Panc1 (cell line): ENCODE data around the gene FAM83C.

Experiments
- POLR2AphosphoS5 ChIP-seq: IDR thresholded peaks from 2 replicates; pipeline ENCODE4 v1.6.1; 2012; ENCODE audit warnings: mild to moderate bottlenecking, low read depth, low read length, moderate library complexity
- SIN3A ChIP-seq: IDR thresholded peaks from 2 replicates; pipeline ENCODE4 v1.6.1; 2012; ENCODE audit warnings: low read depth, mild to moderate bottlenecking, low read length, moderate library complexity, borderline replicate concordance; ENCODE audit not compliant: insufficient read depth
- TF ChIP-seq, protein P1 (sequence below): fragments of 450-650 bp; IDR thresholded peaks from 2 replicates; pipeline ENCODE4 v1.5.1; 2017; ENCODE audit warnings: mild to moderate bottlenecking
- TF ChIP-seq, protein P2 (sequence below), 2 experiments: IDR thresholded peaks; 2 replicates each; pipeline ENCODE4 v1.6.1; 2011 to 2012; ENCODE audit warnings: low read depth in 2 of 2, control low read depth in 1 of 2, low read length in 1 of 2, mild to moderate bottlenecking in 1 of 2, moderate library complexity in 1 of 2; ENCODE audit not compliant: insufficient read depth in 1 of 2

DNA sequence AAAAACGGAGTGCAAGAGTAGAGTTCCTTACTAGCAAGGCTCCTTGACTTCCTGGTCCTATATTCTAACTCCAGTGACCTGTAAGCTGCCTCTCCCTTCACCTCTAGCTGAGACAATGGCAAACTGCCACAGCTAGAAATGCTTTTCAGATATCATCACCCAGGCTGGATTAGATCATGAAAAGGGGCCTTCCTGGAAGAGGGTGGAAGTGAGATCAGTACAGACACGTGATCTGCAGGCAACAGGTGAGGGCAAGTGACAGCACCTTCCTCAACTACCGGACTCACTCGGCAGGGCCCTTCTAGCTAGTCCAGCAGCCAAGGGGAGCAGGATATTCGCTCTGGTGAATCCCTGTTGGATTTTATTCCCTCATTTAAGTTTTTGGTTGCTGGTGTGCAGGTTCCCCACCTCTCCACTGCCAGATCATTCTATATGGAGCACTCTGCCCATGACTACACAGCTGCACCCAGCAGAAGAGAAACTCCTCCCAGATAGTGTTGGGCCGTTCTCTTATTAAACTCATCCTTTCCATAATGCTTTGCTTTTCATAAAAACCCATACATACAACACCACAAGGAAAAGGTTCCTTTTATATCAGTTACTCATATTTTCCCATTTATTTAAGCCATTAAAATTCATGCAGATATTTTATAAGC is 26.4 kb upstream of the FAM83C start:
- TF ChIP-seq, protein P1, sequence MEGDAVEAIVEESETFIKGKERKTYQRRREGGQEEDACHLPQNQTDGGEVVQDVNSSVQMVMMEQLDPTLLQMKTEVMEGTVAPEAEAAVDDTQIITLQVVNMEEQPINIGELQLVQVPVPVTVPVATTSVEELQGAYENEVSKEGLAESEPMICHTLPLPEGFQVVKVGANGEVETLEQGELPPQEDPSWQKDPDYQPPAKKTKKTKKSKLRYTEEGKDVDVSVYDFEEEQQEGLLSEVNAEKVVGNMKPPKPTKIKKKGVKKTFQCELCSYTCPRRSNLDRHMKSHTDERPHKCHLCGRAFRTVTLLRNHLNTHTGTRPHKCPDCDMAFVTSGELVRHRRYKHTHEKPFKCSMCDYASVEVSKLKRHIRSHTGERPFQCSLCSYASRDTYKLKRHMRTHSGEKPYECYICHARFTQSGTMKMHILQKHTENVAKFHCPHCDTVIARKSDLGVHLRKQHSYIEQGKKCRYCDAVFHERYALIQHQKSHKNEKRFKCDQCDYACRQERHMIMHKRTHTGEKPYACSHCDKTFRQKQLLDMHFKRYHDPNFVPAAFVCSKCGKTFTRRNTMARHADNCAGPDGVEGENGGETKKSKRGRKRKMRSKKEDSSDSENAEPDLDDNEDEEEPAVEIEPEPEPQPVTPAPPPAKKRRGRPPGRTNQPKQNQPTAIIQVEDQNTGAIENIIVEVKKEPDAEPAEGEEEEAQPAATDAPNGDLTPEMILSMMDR, result no peak
- TF ChIP-seq, protein P2, sequence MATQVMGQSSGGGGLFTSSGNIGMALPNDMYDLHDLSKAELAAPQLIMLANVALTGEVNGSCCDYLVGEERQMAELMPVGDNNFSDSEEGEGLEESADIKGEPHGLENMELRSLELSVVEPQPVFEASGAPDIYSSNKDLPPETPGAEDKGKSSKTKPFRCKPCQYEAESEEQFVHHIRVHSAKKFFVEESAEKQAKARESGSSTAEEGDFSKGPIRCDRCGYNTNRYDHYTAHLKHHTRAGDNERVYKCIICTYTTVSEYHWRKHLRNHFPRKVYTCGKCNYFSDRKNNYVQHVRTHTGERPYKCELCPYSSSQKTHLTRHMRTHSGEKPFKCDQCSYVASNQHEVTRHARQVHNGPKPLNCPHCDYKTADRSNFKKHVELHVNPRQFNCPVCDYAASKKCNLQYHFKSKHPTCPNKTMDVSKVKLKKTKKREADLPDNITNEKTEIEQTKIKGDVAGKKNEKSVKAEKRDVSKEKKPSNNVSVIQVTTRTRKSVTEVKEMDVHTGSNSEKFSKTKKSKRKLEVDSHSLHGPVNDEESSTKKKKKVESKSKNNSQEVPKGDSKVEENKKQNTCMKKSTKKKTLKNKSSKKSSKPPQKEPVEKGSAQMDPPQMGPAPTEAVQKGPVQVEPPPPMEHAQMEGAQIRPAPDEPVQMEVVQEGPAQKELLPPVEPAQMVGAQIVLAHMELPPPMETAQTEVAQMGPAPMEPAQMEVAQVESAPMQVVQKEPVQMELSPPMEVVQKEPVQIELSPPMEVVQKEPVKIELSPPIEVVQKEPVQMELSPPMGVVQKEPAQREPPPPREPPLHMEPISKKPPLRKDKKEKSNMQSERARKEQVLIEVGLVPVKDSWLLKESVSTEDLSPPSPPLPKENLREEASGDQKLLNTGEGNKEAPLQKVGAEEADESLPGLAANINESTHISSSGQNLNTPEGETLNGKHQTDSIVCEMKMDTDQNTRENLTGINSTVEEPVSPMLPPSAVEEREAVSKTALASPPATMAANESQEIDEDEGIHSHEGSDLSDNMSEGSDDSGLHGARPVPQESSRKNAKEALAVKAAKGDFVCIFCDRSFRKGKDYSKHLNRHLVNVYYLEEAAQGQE (IDR thresholded peaks at IDR 0.05; ENCODE audit: insufficient read depth in 1 of 2, low read depth in 2 of 2, low read length in 1 of 2), result no peak
- TF ChIP-seq POLR2AphosphoS5, result no peak
- TF ChIP-seq SIN3A, result no peak
